GM21576 (cell line): ENCODE data around the gene LRIT1.
A peak's percentile ranks its signal among the peaks of the same experiment; 100 is the strongest.

Experiments used
- ATAC-seq: cut with Tn5 transposase; IDR thresholded peaks from one replicate; pipeline ENCODE4 v1.9.1; 2021; ENCODE audit warnings: mild to moderate bottlenecking, moderate library complexity; ENCODE audit not compliant: unreplicated experiment

The LRIT1 gene

DNA sequence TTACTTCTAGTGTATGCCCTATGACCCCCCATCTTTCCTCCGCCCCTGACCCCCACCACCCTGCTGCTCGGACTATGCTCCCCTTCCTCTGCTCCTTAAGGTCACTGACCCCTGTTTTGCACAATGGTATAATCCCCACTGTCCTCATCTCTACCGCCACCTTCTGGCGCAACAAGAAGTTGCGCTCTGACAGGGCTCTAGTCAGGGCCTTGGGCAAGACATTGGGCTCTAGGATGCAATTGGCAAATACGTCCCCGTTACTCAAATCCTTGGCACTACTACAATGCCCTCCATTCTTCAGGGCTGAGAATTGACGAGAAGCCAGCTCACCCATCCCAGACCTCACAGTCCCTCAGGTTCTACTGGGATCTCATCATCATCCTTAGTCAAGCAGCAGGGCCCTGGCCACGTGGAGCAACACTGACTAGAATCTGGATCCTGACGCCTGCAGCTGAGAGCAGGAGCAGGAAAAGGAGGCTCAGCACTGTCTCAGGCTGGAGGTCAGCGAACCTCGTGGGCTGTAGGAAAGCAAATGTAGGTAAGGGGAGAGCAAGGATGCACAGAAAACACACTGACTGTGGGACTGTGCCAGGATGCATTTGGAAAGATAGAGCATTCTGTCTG, 26.6 kb downstream of the LRIT1 start:
- ATAC-seq, result peak; percentile 87

DNA sequence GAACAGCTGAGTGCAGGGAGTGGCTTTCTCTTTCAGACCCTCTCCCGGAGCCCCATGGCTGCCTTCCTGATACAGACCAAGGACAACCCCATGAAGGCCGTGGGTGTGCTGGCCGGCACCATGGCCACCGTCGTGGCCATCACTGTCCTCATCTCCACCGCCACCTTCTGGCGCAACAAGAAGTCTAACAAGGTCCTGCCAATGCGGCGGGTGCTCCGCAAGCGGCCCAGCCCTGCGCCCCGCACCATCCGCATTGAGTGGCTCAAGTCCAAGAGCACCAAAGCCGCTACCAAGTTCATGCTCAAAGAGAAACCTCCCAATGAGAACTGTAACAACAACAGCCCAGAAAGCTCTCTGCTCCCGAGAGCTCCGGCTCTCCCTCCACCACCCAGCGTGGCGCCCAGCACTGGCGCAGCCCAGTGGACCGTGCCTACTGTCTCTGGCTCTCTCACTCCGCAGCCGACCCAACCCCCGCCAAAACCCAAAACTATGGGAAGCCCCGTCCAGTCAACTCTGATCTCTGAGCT, 27.2 kb downstream of the LRIT1 start:
- peak; percentile 26 for ATAC-seq

DNA sequence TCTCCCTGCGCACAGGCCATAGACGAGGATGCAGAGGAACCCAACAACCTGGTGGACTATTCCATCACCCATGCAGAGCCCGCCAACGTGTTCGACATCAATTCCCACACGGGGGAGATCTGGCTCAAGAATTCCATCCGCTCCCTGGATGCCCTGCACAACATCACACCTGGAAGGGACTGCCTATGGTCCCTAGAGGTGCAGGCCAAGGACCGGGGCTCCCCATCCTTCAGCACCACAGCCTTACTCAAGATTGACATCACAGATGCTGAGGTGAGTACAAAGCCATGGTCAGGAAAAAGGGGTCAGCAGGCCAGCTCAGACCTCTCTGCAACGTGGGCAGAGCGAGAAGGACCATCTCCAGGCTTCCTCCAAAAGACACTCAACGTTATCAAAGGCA, 28.3 kb downstream of the LRIT1 start:
- no peak for ATAC-seq

DNA sequence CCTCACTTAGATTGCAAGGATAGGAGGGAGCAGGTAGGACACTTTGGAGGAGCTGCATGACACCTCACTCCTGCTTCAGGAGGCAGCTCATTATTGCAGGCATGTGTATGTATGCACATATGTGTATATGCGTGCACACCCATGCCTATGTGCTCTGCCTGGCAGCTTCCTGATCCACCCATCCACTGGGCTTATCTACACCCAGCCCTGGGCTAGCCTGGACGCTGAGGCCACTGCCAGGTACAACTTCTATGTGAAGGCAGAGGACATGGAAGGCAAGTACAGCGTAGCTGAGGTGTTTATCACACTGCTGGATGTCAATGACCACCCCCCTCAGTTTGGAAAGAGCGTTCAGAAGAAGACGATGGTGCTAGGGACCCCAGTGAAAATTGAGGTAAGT, 29.3 kb downstream of the LRIT1 start:
- ATAC-seq, result no peak

GRCh38 chr10:84211566-84211965, 29.8 kb downstream of the LRIT1 start:
- ATAC-seq, result no peak

DNA sequence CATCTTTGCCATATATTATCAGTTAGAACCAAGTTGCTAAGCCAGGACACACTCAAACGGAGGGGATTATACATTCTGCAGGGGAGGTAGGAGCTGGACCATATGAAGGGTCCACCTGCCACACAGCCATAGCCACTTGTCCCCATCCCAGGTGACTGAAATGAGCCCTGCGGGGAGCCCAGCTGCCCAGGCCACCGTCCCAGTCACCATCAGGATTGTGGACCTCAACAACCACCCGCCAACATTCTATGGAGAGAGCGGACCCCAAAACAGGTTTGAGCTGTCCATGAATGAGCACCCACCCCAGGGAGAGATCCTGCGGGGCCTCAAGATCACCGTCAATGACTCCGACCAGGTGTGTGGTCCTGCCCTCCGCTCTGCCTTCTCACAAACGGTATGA, 33.3 kb downstream of the LRIT1 start:
- ATAC-seq, result no peak

DNA sequence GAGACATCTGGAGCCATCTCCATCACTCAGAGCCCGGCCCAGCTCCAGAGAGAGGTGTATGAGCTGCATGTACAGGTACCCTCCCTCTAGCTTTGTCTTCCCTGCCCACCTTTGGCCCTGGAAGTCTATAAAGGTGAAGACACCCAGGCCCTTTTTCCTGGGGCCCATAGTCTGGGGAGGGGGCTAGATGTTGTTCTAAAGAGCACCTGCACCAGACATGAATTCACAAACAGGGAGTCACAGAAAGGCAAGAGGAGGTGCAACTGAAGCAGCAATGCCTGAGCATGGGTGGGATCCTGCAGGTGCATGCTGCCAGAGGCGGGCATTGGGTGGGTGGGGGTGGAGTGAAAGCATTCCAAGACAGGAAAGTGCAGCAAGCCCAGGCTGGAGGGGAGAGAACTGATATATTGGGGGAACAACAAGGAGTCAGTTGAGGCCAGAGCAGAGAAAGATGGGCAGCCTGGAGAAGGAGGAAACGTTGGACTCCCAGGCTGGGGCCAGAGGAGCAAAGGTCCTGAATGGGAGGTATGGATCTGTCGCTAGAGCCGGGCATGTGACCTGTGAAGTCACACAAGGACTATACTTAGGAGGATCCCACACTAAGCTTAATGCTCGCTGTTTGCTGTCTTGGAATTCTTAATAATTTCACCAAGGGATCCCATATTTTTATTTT, 35.4 kb downstream of the LRIT1 start:
- no peak for ATAC-seq

- peak; percentile 83 for ATAC-seq
These were observed 36.1 kb downstream of the LRIT1 start for GRCh38 chr10:84205049-84205852.

DNA sequence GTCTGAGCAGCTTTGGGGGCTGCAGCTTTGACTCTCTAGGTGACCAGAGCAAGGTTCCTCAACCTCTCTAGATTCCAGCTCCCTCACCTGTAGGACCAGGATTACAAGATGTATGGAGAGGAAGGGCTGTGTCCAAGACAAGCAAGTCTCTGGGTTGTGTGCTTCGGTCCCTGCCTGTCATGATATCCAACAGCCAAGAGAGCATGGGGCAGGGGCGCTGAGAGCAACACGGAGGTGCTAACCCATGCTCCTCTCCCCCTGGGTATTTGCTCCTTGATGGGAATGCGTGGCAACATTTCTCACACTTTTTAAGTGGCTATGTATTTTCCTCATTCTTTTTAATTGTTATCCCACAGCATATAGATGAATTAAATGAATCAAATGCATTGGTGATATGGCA, 36.7 kb downstream of the LRIT1 start:
- no peak for ATAC-seq

- ATAC-seq, result peak; percentile 50
These were observed 37.2 kb downstream of the LRIT1 start for GRCh38 chr10:84204122-84204521.

DNA sequence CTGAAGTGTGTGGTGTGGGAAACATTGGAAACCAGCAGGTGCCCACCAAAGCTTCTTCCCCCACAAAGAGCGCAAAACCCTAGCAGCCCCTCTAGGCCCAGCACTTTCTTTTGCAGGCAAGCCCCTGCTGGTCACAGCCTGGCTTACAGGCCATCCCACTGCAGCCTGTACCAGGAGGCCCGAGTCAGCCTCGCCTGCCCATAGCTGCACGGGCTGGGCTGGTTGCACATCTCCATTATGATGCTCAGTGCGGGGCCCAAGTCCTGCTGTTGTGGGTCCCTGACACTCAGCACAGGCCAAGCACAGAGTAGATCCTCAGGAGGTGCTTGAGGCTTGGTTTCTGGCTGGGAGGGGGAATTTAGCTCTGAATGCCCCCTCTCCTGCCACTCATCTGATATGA, 39.0 kb downstream of the LRIT1 start:
- ATAC-seq, result no peak

DNA sequence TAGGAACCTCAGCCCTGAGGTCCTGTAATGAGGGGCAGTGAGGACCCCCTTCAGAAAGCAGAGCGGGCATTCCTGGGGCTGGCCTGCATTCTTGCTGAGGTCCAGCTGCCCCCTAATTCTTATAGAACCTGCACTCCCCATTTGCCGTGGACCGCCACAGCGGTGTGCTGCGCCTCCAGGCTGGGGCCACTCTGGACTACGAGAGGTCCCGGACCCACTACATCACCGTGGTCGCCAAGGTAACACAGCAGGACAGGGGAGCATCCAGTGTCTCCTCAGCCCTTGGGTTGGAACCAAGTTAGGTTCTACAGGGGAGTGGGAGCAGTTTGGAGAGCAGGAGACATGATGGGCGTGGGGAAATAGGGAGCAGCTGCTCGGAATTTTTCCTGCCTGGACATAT, 39.7 kb downstream of the LRIT1 start:
- ATAC-seq, result no peak

GRCh38 chr10:84201244-84201606, 40.1 kb downstream of the LRIT1 start:
- no peak for ATAC-seq

- no peak for ATAC-seq
These were observed 40.7 kb downstream of the LRIT1 start for GRCh38 chr10:84200537-84201243.

- no peak for ATAC-seq
These were observed 43.0 kb downstream of the LRIT1 start for GRCh38 chr10:84198206-84198915.

- ATAC-seq, result no peak
These were observed 43.7 kb downstream of the LRIT1 start for GRCh38 chr10:84197643-84198042.

- no peak for ATAC-seq
These were observed 44.4 kb downstream of the LRIT1 start for GRCh38 chr10:84196941-84197340.

- no peak for ATAC-seq
These were observed 45.3 kb downstream of the LRIT1 start for GRCh38 chr10:84196083-84196482.

- ATAC-seq, result no peak
These were observed 46.1 kb downstream of the LRIT1 start for GRCh38 chr10:84195044-84195830.
